Natural killer cell (primary cell): ENCODE measurements around the gene GFOD2. TPM values are rescaled to one million over a fixed set of nuclear protein-coding genes. Genes with fewer than 3 reads are reported as not detected.

Source experiments
- ATAC-seq, 3 donors: fragments of 150-1000 bp in 2 of 3; fragments of 200-7000 bp in 1 of 3; cut with Tn5 transposase; 1 replicate in 1 of 3; 2 replicates in 2 of 3; pipeline ENCODE4 v1.10.0; 2021; ENCODE audit warnings: mild to moderate bottlenecking in 2 of 3, moderate library complexity in 2 of 3
- DNase-seq, 2 donors: peaks; one replicate each; pipeline versions ENCODE4 v3.0.0 to v3.0.0-alpha.2; 2013 to 2021; ENCODE audit warnings: mixed read lengths in 1 of 2
- H3K27ac ChIP-seq: one replicate; pipeline ENCODE4 v1.5.1; 2013; ENCODE audit warnings: mild to moderate bottlenecking, low read length
- H3K27me3 ChIP-seq: one replicate; pipeline ENCODE4 v1.6.1; 2013; ENCODE audit warnings: low read length; ENCODE audit not compliant: control insufficient read depth, insufficient read depth
- H3K36me3 ChIP-seq: one replicate; pipeline ENCODE4 v1.6.1; 2013; ENCODE audit warnings: low read length; ENCODE audit not compliant: control insufficient read depth, insufficient read depth
- H3K4me1 ChIP-seq: one replicate; pipeline ENCODE4 v1.6.1; 2013; ENCODE audit warnings: low read length; ENCODE audit not compliant: control insufficient read depth, insufficient read depth
- H3K4me3 ChIP-seq: one replicate; pipeline ENCODE4 v1.5.1; 2013; ENCODE audit warnings: low read length
- H3K9me3 ChIP-seq: one replicate; pipeline ENCODE4 v1.6.1; 2013; ENCODE audit warnings: low read length; ENCODE audit not compliant: control insufficient read depth, insufficient read depth
- H3K27ac Mint-ChIP-seq, 2 donors: one replicate each; pipeline ENCODE4 v1.8.0; 2022; ENCODE audit warnings: mild to moderate bottlenecking in 2 of 2, mixed read lengths in 2 of 2, moderate library complexity in 1 of 2
- H3K27me3 Mint-ChIP-seq, 2 donors: one replicate each; pipeline ENCODE4 v1.8.0; 2022; ENCODE audit warnings: low read depth in 2 of 2, mixed read lengths in 2 of 2
- H3K36me3 Mint-ChIP-seq: one replicate; pipeline ENCODE4 v1.8.0; 2022; ENCODE audit warnings: mixed read lengths
- H3K4me1 Mint-ChIP-seq, 2 donors: one replicate each; pipeline ENCODE4 v1.8.0; 2022; ENCODE audit warnings: mixed read lengths in 2 of 2
- H3K4me3 Mint-ChIP-seq: one replicate; pipeline ENCODE4 v1.8.0; 2022; ENCODE audit warnings: mild to moderate bottlenecking, moderate library complexity, mixed read lengths
- H3K9me3 Mint-ChIP-seq, 2 donors: one replicate each; pipeline ENCODE4 v1.8.0; 2022; ENCODE audit warnings: mixed read lengths in 2 of 2
- WGBS: methylation state at CpG from one replicate; pipeline ENCODE4 v1.1.7; 2013; ENCODE audit warnings: missing lambda C conversion rate; ENCODE audit not compliant: insufficient coverage; 5-methylcytosine and 5-hydroxymethylcytosine counted together
- intact Hi-C: fragments of 100-400 bp; cut with micrococcal nuclease; formaldehyde crosslinking; loops from one replicate; pipeline ENCODE4 v1.14.2; 2022
- total RNA-seq, 4 donors: library from RNA; stranded (reverse); fragments of 120-200 nt in 1 of 4; gene quantifications; one replicate each; pipeline versions ENCODE4 v1.2.3 to v1.2.4, GENCODE V29; 2013 to 2022
- TF ChIP-seq, protein P1 (sequence below): fragments of 200-600 bp; IDR thresholded peaks from one replicate; pipeline ENCODE4 v1.8.0; 2022; ENCODE audit warnings: antibody characterized with exemption

The GFOD2 gene
- total RNA-seq, 3 donors from 2014 or later (not counting 1 experiment from before 2014, with no cell fraction given), result 6.5 to 10.9 (median 8.3) TPM

- WGBS, result 99% methylated on average over 13 of the region's 13 CpGs
- Mint-ChIP-seq H3K27ac (no peak overlapping the region), H3K27me3 (no peaks in the 10 kb centered on the region), H3K4me3 (no peak overlapping the region), H3K36me3 (no peaks in the 10 kb centered on the region), H3K9me3 (no peaks in the 10 kb centered on the region), H3K4me1 (no peaks in the 10 kb centered on the region)
- H3K36me3 ChIP-seq, result peaks cover 48% of the 10 kb centered on the region
- intact Hi-C loops, result no loop called here
- no peaks in the 10 kb centered on the region for H3K27me3 ChIP-seq
- no peak for ATAC-seq
- H3K27ac ChIP-seq, result no peak overlapping the region
- H3K4me3 ChIP-seq, result no peak overlapping the region
- H3K9me3 ChIP-seq, result no peaks in the 10 kb centered on the region
- TF ChIP-seq, protein P1, sequence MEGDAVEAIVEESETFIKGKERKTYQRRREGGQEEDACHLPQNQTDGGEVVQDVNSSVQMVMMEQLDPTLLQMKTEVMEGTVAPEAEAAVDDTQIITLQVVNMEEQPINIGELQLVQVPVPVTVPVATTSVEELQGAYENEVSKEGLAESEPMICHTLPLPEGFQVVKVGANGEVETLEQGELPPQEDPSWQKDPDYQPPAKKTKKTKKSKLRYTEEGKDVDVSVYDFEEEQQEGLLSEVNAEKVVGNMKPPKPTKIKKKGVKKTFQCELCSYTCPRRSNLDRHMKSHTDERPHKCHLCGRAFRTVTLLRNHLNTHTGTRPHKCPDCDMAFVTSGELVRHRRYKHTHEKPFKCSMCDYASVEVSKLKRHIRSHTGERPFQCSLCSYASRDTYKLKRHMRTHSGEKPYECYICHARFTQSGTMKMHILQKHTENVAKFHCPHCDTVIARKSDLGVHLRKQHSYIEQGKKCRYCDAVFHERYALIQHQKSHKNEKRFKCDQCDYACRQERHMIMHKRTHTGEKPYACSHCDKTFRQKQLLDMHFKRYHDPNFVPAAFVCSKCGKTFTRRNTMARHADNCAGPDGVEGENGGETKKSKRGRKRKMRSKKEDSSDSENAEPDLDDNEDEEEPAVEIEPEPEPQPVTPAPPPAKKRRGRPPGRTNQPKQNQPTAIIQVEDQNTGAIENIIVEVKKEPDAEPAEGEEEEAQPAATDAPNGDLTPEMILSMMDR, result no peak
- peaks cover 22% of the 10 kb centered on the region for H3K4me1 ChIP-seq
- DNase-seq, result no peak
These were observed 71.4 kb downstream of the GFOD2 start for GRCh38 chr16:67647681-67648080.

DNA sequence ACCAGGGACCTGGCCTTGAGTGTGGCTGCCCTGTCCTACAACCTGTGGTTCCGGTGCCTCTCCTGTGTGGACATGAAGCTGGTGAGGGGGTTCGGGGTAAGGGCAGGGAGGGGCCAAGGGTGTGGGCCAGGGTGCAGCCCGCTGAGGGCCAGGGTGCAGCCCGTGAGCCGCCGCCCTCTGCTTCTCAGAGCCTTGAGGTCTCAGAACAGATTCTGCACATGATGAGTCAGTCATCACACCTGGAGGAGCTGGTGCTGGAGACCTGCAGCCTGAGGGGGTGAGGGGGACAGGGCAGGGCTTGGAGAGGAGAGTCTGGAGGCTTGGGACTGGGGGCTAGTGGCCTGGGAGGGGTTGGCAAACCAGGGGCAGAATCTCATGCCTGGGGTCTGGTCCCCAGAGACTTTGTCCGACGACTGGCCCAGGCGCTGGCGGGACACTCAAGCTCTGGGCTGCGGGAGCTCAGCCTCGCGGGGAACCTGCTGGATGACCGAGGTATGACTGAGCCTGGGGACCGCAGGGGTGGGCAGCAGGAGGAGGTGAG lies 71.9 kb downstream of the GFOD2 start:
- Mint-ChIP-seq H3K4me3 (no peak overlapping the region), H3K36me3 (no peaks in the 10 kb centered on the region), H3K27me3 (no peaks in the 10 kb centered on the region), H3K9me3 (no peaks in the 10 kb centered on the region), H3K4me1 (no peaks in the 10 kb centered on the region), H3K27ac (no peak overlapping the region)
- ATAC-seq (no peak), DNase-seq (no peak)
- no peak overlapping the region for H3K27ac ChIP-seq
- TF ChIP-seq, protein P1, result no peak
- intact Hi-C loops, result no loop called here
- peaks cover 22% of the 10 kb centered on the region for H3K4me1 ChIP-seq
- no peaks in the 10 kb centered on the region for H3K27me3 ChIP-seq
- H3K36me3 ChIP-seq, result peaks cover 44% of the 10 kb centered on the region
- no peak overlapping the region for H3K4me3 ChIP-seq
- WGBS, result 95% methylated on average over 15 of the region's 15 CpGs
- H3K9me3 ChIP-seq, result no peaks in the 10 kb centered on the region

- no peaks in the 10 kb centered on the region for H3K27me3 Mint-ChIP-seq
- ATAC-seq, result peak in 2 of 3 donors; percentile 17 to 25
- Histone ChIP-seq H3K27me3 (no peaks in the 10 kb centered on the region), H3K4me3 (peak overlapping the region; percentile 58), H3K4me1 (peaks cover 22% of the 10 kb centered on the region), H3K36me3 (peaks cover 31% of the 10 kb centered on the region), H3K27ac (peak overlapping the region; percentile 80), H3K9me3 (no peaks in the 10 kb centered on the region)
- H3K4me3 Mint-ChIP-seq, result peak overlapping the region; percentile 76
- WGBS, result 52% methylated on average over 15 of the region's 15 CpGs
- TF ChIP-seq, protein P1, result no peak
- intact Hi-C loops, result no loop called here
- H3K36me3 Mint-ChIP-seq, result no peaks in the 10 kb centered on the region
- no peaks in the 10 kb centered on the region for H3K4me1 Mint-ChIP-seq
- DNase-seq, result peak in 1 of 2 donors; percentile 51
- H3K27ac Mint-ChIP-seq, result peak overlapping the region; percentile 61 to 80
- H3K9me3 Mint-ChIP-seq, result no peaks in the 10 kb centered on the region
These were observed 73.6 kb downstream of the GFOD2 start for GRCh38 chr16:67645397-67646121.
